ENCODE data around the gene CS.
"Not testable (repeated sequence)": the region's sequence is repeated elsewhere in the genome, so short reads cannot be mapped to it uniquely, and the experiment has no call there.

The CS gene

GRCh38 chr12:56282030-56282429 is 18.1 kb downstream of the CS start:
- peaks cover 21% of the 10 kb centered on the region for H3K36me3 ChIP-seq (ENCODE audit: insufficient read depth, low read length)
- no peak overlapping the region for H3K27ac ChIP-seq (ENCODE audit: low read depth, low read length)
- H3K79me2 ChIP-seq (ENCODE audit: control insufficient read depth, insufficient read depth, low read length, unreplicated experiment), result peaks cover 5% of the 10 kb centered on the region
- H3K4me3 ChIP-seq (ENCODE audit: low read depth, low read length), result no peak overlapping the region
- peaks cover 4% of the 10 kb centered on the region for H3K4me1 ChIP-seq (ENCODE audit: control insufficient read depth, insufficient read depth, low read length, unreplicated experiment)
- no peak overlapping the region for H2AFZ ChIP-seq (ENCODE audit: low read length, unreplicated experiment)
- H3K27me3 ChIP-seq (ENCODE audit: insufficient read depth, low read length), result no peaks in the 10 kb centered on the region

- H3K4me3 ChIP-seq (ENCODE audit: low read depth, low read length), result no peak overlapping the region
- H3K79me2 ChIP-seq (ENCODE audit: control insufficient read depth, insufficient read depth, low read length, unreplicated experiment), result no peaks in the 10 kb centered on the region
- no peak overlapping the region for H2AFZ ChIP-seq (ENCODE audit: low read length, unreplicated experiment)
- no peaks in the 10 kb centered on the region for H3K4me1 ChIP-seq (ENCODE audit: control insufficient read depth, insufficient read depth, low read length, unreplicated experiment)
- no peak overlapping the region for H3K27ac ChIP-seq (ENCODE audit: low read depth, low read length)
- H3K27me3 ChIP-seq (ENCODE audit: insufficient read depth, low read length), result no peaks in the 10 kb centered on the region
- H3K36me3 ChIP-seq (ENCODE audit: insufficient read depth, low read length), result peaks cover 27% of the 10 kb centered on the region
Measured at GRCh38 chr12:56280849-56281248, 19.3 kb downstream of the CS start.

DNA sequence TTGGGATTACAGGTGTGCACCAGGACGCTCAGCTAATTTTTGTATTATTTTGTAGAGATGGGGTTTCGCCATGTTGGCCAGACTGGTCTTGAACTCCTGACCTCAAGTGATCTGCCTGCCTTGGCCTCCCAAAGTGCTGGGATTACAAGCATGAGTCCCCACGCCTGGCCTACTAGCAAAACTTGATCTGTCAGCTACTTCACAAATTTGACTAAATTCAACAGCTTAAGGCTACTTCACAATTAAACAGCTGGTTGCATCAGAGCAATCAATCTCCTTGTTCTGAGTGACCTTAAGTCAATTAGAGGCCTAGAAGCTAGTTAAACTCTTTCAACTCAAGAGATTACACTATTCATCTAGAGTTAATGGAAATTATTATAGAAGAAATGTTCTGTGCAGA is 21.2 kb downstream of the CS start:
- Histone ChIP-seq H3K4me1 (ENCODE audit: control insufficient read depth, insufficient read depth, low read length, unreplicated experiment) (no peaks in the 10 kb centered on the region), H2AFZ (ENCODE audit: low read length, unreplicated experiment) (no peak overlapping the region), H3K4me3 (ENCODE audit: low read depth, low read length) (no peak overlapping the region), H3K27ac (ENCODE audit: low read depth, low read length) (no peak overlapping the region), H3K36me3 (ENCODE audit: insufficient read depth, low read length) (peaks cover 38% of the 10 kb centered on the region), H3K27me3 (ENCODE audit: insufficient read depth, low read length) (no peaks in the 10 kb centered on the region), H3K79me2 (ENCODE audit: control insufficient read depth, insufficient read depth, low read length, unreplicated experiment) (no peaks in the 10 kb centered on the region)

DNA sequence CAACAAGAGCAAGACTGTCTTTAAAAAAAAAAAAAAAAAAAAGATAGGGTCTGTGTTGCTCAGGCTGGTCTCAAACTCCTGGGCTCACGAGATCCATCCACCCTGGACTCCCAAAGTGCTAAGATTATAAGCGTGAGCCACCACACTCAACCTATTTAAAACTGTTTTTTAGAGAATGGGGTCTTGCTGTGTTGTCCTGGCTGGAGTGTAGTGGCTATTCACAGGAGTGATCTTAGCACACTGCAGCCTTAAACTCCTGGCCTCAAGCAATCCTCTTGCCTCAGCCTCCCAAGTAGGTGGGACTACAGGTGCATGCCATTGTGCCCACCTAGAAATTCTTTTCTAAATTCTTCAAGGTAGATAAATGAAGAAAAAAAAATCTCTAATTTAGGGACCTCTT is 25.8 kb downstream of the CS start:
- Histone ChIP-seq H3K27me3 (ENCODE audit: insufficient read depth, low read length) (no peaks in the 10 kb centered on the region), H3K79me2 (ENCODE audit: control insufficient read depth, insufficient read depth, low read length, unreplicated experiment) (no peaks in the 10 kb centered on the region), H3K27ac (ENCODE audit: low read depth, low read length) (no peak overlapping the region), H3K4me1 (ENCODE audit: control insufficient read depth, insufficient read depth, low read length, unreplicated experiment) (no peaks in the 10 kb centered on the region), H3K36me3 (ENCODE audit: insufficient read depth, low read length) (peaks cover 20% of the 10 kb centered on the region; the same call in 1 of the 2 replicates), H2AFZ (ENCODE audit: low read length, unreplicated experiment) (no peak overlapping the region), H3K4me3 (ENCODE audit: low read depth, low read length) (no peak overlapping the region)

GRCh38 chr12:56272468-56272867 is 27.7 kb downstream of the CS start:
- H3K27ac ChIP-seq (ENCODE audit: low read depth, low read length); H3K4me3 ChIP-seq (ENCODE audit: low read depth, low read length); H3K4me1 ChIP-seq (ENCODE audit: control insufficient read depth, insufficient read depth, low read length, unreplicated experiment); H3K27me3 ChIP-seq (ENCODE audit: insufficient read depth, low read length); H2AFZ ChIP-seq (ENCODE audit: low read length, unreplicated experiment); H3K79me2 ChIP-seq (ENCODE audit: control insufficient read depth, insufficient read depth, low read length, unreplicated experiment): not testable (repeated sequence)
- H3K36me3 ChIP-seq (ENCODE audit: insufficient read depth, low read length), result peaks cover 20% of the 10 kb centered on the region; the same call in 1 of the 2 replicates

DNA sequence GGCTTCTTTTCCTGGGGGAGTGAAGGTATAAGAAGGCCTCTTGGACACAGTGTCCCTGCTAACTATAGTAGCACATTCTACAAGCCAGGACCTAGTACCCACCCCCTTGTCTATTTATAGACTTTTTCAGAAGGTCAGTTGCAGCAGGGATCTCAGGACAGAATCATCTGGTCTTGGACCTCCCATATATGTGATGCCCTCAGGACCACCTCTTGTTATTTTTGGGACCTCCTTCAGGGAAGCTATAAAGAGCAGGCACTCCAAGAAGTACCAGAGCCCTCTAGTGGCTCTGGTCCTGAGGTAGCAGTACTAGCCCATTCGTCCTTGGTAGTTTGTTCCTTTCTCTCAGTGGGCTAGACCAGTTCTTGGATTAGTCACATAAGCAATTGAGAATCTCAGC is 29.1 kb downstream of the CS start:
- H2AFZ ChIP-seq (ENCODE audit: low read length, unreplicated experiment), result no peak overlapping the region
- H3K4me3 ChIP-seq (ENCODE audit: low read depth, low read length), result no peak overlapping the region
- peaks cover 17% of the 10 kb centered on the region; the same call in 1 of the 2 replicates for H3K36me3 ChIP-seq (ENCODE audit: insufficient read depth, low read length)
- H3K27me3 ChIP-seq (ENCODE audit: insufficient read depth, low read length), result no peaks in the 10 kb centered on the region
- no peak overlapping the region for H3K27ac ChIP-seq (ENCODE audit: low read depth, low read length)
- no peaks in the 10 kb centered on the region for H3K79me2 ChIP-seq (ENCODE audit: control insufficient read depth, insufficient read depth, low read length, unreplicated experiment)
- no peaks in the 10 kb centered on the region for H3K4me1 ChIP-seq (ENCODE audit: control insufficient read depth, insufficient read depth, low read length, unreplicated experiment)

DNA sequence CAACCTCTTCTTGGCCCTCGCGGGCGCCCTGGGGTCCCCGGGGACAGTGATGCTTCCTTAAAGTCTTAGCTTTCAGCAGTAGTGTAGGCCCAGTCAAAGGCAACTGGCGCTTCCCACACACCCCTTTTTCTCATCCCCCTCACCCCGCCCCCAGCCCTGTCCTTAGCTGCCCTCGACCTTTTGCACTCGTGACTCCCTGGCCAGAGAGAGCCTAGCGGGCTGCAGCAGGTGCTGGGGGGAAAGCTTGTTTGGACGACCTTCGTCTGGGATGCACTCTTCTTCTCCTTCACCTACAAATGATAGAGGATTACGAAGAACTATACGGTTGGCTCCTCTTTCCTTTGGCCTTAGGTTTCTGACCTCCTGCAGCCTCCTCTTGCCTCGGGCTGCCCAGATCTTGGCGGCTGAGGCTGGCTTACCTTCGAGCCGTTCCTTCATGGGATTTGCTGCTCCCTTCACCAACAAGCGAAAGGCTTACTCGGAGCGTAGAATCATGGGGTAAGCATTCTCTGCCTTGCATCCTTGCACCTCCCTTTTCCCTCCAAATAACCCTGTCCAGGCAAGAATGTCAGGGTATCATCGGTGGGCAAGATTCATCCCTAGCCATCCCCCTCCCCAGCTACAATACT is 32.6 kb downstream of the CS start:
- Histone ChIP-seq H3K4me1 (ENCODE audit: control insufficient read depth, insufficient read depth, low read length, unreplicated experiment) (no peaks in the 10 kb centered on the region), H2AFZ (ENCODE audit: low read length, unreplicated experiment) (peak overlapping the region; percentile 65), H3K27me3 (ENCODE audit: insufficient read depth, low read length) (no peaks in the 10 kb centered on the region), H3K4me3 (ENCODE audit: low read depth, low read length) (peak overlapping the region; percentile 88), H3K36me3 (ENCODE audit: insufficient read depth, low read length) (peaks cover 4% of the 10 kb centered on the region; the same call in 1 of the 2 replicates), H3K27ac (ENCODE audit: low read depth, low read length) (no peak overlapping the region), H3K79me2 (ENCODE audit: control insufficient read depth, insufficient read depth, low read length, unreplicated experiment) (no peaks in the 10 kb centered on the region)

GRCh38 chr12:56266693-56267442 is 33.3 kb downstream of the CS start, which contains the start of gene COQ10A:
Gene COQ10A, plus strand, starts transcription at chr12:56266942. Its CDS starts 177 bp downstream, at chr12:56267119.
- Histone ChIP-seq H3K4me1 (ENCODE audit: control insufficient read depth, insufficient read depth, low read length, unreplicated experiment) (peaks cover 3% of the 10 kb centered on the region), H3K27me3 (ENCODE audit: insufficient read depth, low read length) (no peaks in the 10 kb centered on the region), H3K27ac (ENCODE audit: low read depth, low read length) (peak within 1 kb of the TSS; percentile 76), H3K36me3 (ENCODE audit: insufficient read depth, low read length) (peaks cover 4% of the 10 kb centered on the region; the same call in 1 of the 2 replicates), H3K4me3 (ENCODE audit: low read depth, low read length) (peak within 1 kb of the TSS; percentile 88), H3K79me2 (ENCODE audit: control insufficient read depth, insufficient read depth, low read length, unreplicated experiment) (no peaks in the 10 kb centered on the region), H2AFZ (ENCODE audit: low read length, unreplicated experiment) (peak within 1 kb of the TSS; percentile 87)

- Histone ChIP-seq H3K27ac (ENCODE audit: low read depth, low read length) (peak overlapping the region; percentile 76; the same call in 1 of the 2 replicates), H3K4me1 (ENCODE audit: control insufficient read depth, insufficient read depth, low read length, unreplicated experiment) (peaks cover 10% of the 10 kb centered on the region), H2AFZ (ENCODE audit: low read length, unreplicated experiment) (peak overlapping the region; percentile 87), H3K4me3 (ENCODE audit: low read depth, low read length) (peak overlapping the region; percentile 88)
- H3K79me2 ChIP-seq (ENCODE audit: control insufficient read depth, insufficient read depth, low read length, unreplicated experiment); H3K36me3 ChIP-seq (ENCODE audit: insufficient read depth, low read length); H3K27me3 ChIP-seq (ENCODE audit: insufficient read depth, low read length): not testable (repeated sequence)
Measured at GRCh38 chr12:56266068-56266692, 34.0 kb downstream of the CS start.

- H3K79me2 ChIP-seq (ENCODE audit: control insufficient read depth, insufficient read depth, low read length, unreplicated experiment); H3K36me3 ChIP-seq (ENCODE audit: insufficient read depth, low read length); H2AFZ ChIP-seq (ENCODE audit: low read length, unreplicated experiment); H3K27ac ChIP-seq (ENCODE audit: low read depth, low read length); H3K27me3 ChIP-seq (ENCODE audit: insufficient read depth, low read length); H3K4me3 ChIP-seq (ENCODE audit: low read depth, low read length): not testable (repeated sequence)
- H3K4me1 ChIP-seq (ENCODE audit: control insufficient read depth, insufficient read depth, low read length, unreplicated experiment), result peaks cover 18% of the 10 kb centered on the region
Measured at GRCh38 chr12:56262955-56263354, 37.2 kb downstream of the CS start.

Measured in ACC112 (cell line).